Trophoblast cell (in vitro differentiated cells and primary cell): ENCODE results near the gene UPF2.

ENCODE experiments used
- DNase-seq, 2 donors: peaks; one replicate each; pipeline ENCODE4 v3.0.0-alpha.2; 2016
- H2AFZ ChIP-seq: 2 replicates; pipeline ENCODE4 v1.6.1; 2013; ENCODE audit warnings: low read length, moderate library complexity, mild to moderate bottlenecking; ENCODE audit not compliant: insufficient read depth, poor library complexity
- H2AK5ac ChIP-seq: 2 replicates; pipeline ENCODE4 v1.6.1; 2013; ENCODE audit warnings: mild to moderate bottlenecking, low read length
- H2BK120ac ChIP-seq: 2 replicates; pipeline ENCODE4 v1.6.1; 2013; ENCODE audit warnings: low read length, mild to moderate bottlenecking, moderate library complexity; ENCODE audit not compliant: insufficient read depth, poor library complexity
- H2BK12ac ChIP-seq: 2 replicates; pipeline ENCODE4 v1.6.1; 2013; ENCODE audit warnings: mild to moderate bottlenecking, low read length, moderate library complexity
- H2BK5ac ChIP-seq: 2 replicates; pipeline ENCODE4 v1.6.1; 2013; ENCODE audit warnings: low read length, low read depth, moderate library complexity, mild to moderate bottlenecking; ENCODE audit not compliant: poor library complexity
- H3K14ac ChIP-seq: 2 replicates; pipeline ENCODE4 v1.6.1; 2013; ENCODE audit warnings: mild to moderate bottlenecking, low read length
- H3K18ac ChIP-seq: 2 replicates; pipeline ENCODE4 v1.6.1; 2013; ENCODE audit warnings: mild to moderate bottlenecking, low read length
- H3K23ac ChIP-seq: 2 replicates; pipeline ENCODE4 v1.6.1; 2013; ENCODE audit warnings: low read length
- H3K27ac ChIP-seq: 2 replicates; pipeline ENCODE4 v1.5.1; 2013; ENCODE audit warnings: low read depth, mild to moderate bottlenecking, inconsistent platforms, low read length, moderate library complexity
- H3K27me3 ChIP-seq: 2 replicates; pipeline ENCODE4 v1.6.1; 2013; ENCODE audit warnings: inconsistent platforms, mild to moderate bottlenecking, low read length, moderate library complexity; ENCODE audit not compliant: insufficient read depth
- H3K36me3 ChIP-seq, 2 experiments: 1 replicate in 1 of 2; 2 replicates in 1 of 2; pipeline ENCODE4 v1.6.1; 2013; ENCODE audit warnings: low read length in 2 of 2, mild to moderate bottlenecking in 2 of 2, moderate library complexity in 1 of 2; ENCODE audit not compliant: insufficient read depth in 2 of 2, control insufficient read depth in 1 of 2
- H3K4ac ChIP-seq: 2 replicates; pipeline ENCODE4 v1.6.1; 2013; ENCODE audit warnings: low read depth, mild to moderate bottlenecking, low read length, moderate library complexity
- H3K4me1 ChIP-seq, 2 experiments: 1 replicate in 1 of 2; 2 replicates in 1 of 2; pipeline ENCODE4 v1.6.1; 2013; ENCODE audit warnings: low read length in 2 of 2, mild to moderate bottlenecking in 2 of 2, moderate library complexity in 1 of 2; ENCODE audit not compliant: insufficient read depth in 2 of 2, control insufficient read depth in 1 of 2
- H3K4me2 ChIP-seq: 2 replicates; pipeline ENCODE4 v1.6.1; 2013; ENCODE audit warnings: inconsistent platforms, mild to moderate bottlenecking, low read length, moderate library complexity
- H3K4me3 ChIP-seq: 2 replicates; pipeline ENCODE4 v1.5.1; 2013; ENCODE audit warnings: mild to moderate bottlenecking, low read depth, low read length, inconsistent platforms
- H3K79me1 ChIP-seq: one replicate; pipeline ENCODE4 v1.6.1; 2013; ENCODE audit warnings: low read length
- H3K79me2 ChIP-seq: 2 replicates; pipeline ENCODE4 v1.6.1; 2013; ENCODE audit warnings: low read length, mild to moderate bottlenecking; ENCODE audit not compliant: control insufficient read depth, insufficient read depth, poor library complexity
- H3K9ac ChIP-seq: 2 replicates; pipeline ENCODE4 v1.6.1; 2013; ENCODE audit warnings: mild to moderate bottlenecking, low read length
- H3K9me3 ChIP-seq: 2 replicates; pipeline ENCODE4 v1.6.1; 2013; ENCODE audit warnings: low read depth, mild to moderate bottlenecking, control low read depth, inconsistent platforms, low read length; ENCODE audit not compliant: insufficient read depth
- H4K12ac ChIP-seq: 2 replicates; pipeline ENCODE4 v1.6.1; 2013; ENCODE audit warnings: low read depth, mild to moderate bottlenecking, low read length, moderate library complexity
- H4K8ac ChIP-seq: 2 replicates; pipeline ENCODE4 v1.6.1; 2013; ENCODE audit warnings: low read depth, mild to moderate bottlenecking, low read length, moderate library complexity
- H4K91ac ChIP-seq: one replicate; pipeline ENCODE4 v1.6.1; 2013; ENCODE audit warnings: low read depth, mild to moderate bottlenecking, low read length, moderate library complexity
- WGBS: extraction: QIAGEN DNeasy Blood & Tissue Kit; methylation state at CpG from one replicate; pipeline ENCODE4 v1.1.7; 2013; ENCODE audit warnings: missing lambda C conversion rate; ENCODE audit not compliant: insufficient read length, insufficient coverage; ENCODE audit errors: extremely low coverage; 5-methylcytosine and 5-hydroxymethylcytosine counted together

UPF2 gene

DNA sequence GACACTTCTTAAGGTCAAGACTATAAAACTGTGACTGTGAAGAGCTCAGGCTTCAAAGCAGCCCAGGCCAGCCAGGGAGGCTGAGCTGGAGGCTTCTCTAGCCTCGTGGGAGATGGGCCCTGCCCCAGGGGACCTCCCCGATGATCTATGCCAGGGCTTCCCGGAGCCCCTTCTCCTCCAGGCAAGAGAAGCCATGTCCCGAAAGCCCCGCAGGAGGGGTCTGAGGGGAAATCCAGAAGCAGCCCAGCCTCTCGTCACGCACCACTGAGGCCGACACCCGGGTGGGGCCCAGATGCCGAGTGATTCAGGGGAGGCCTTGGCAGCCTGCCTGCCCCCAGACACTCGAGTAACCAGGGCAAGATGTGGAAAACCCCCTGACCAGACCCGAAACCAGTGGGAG is 155.8 kb downstream of the UPF2 start:
- Histone ChIP-seq H2BK12ac (no peak overlapping the region), H4K8ac (no peak overlapping the region), H3K4me1 (peaks cover 10 to 17% of the 10 kb centered on the region in 2 experiments), H3K9me3 (no peaks in the 10 kb centered on the region), H3K23ac (no peak overlapping the region), H2BK5ac (no peak overlapping the region), H3K79me2 (no peaks in the 10 kb centered on the region), H3K36me3 (no peaks in the 10 kb centered on the region), H3K14ac (peak overlapping the region; percentile 1), H2AK5ac (no peak overlapping the region), H3K18ac (no peak overlapping the region), H3K4me3 (no peak overlapping the region), H3K27ac (no peak overlapping the region), H2AFZ (no peak overlapping the region), H4K91ac (peak overlapping the region; percentile 7), H2BK120ac (no peak overlapping the region), H3K4me2 (no peak overlapping the region), H3K27me3 (no peaks in the 10 kb centered on the region), H3K4ac (no peak overlapping the region), H3K79me1 (peaks cover 7% of the 10 kb centered on the region), H4K12ac (no peak overlapping the region), H3K9ac (no peak overlapping the region)
- WGBS, result no CpG with 5 or more reads among the region's 12 CpGs
- no peak for DNase-seq

DNA sequence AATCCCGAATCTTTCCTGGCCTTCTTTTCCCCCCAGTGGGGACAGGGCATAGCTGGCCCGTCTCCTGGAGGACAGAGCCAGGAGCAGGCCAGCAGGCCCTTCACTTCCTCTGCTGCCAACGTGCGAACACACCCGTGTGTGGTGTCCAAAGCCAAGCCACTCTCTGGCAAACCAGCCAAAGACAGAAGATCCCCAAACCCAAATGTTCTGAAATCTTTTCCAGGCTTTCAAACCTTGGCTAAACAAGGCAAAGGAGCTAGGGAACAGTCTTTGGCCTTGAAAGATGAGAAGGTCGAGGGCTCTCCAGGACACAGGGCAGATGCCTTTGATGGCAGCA is 156.5 kb downstream of the UPF2 start:
- Histone ChIP-seq H3K4me2 (no peak overlapping the region), H4K12ac (no peak overlapping the region), H3K14ac (no peak overlapping the region), H3K4me1 (peaks cover 15 to 23% of the 10 kb centered on the region in 2 experiments), H4K91ac (peak overlapping the region; percentile 44), H3K27me3 (no peaks in the 10 kb centered on the region), H3K18ac (no peak overlapping the region), H3K79me1 (peaks cover 13% of the 10 kb centered on the region), H3K23ac (no peak overlapping the region), H3K9me3 (no peaks in the 10 kb centered on the region), H2BK12ac (peak overlapping the region; percentile 35), H2AK5ac (peak overlapping the region; percentile 34), H4K8ac (no peak overlapping the region), H2BK120ac (no peak overlapping the region), H2BK5ac (no peak overlapping the region), H3K27ac (no peak overlapping the region), H3K9ac (no peak overlapping the region), H3K36me3 (no peaks in the 10 kb centered on the region), H3K4me3 (no peak overlapping the region), H2AFZ (no peak overlapping the region), H3K79me2 (no peaks in the 10 kb centered on the region), H3K4ac (no peak overlapping the region)
- no peak for DNase-seq
- WGBS, result no CpG with 5 or more reads among the region's 6 CpGs

DNA sequence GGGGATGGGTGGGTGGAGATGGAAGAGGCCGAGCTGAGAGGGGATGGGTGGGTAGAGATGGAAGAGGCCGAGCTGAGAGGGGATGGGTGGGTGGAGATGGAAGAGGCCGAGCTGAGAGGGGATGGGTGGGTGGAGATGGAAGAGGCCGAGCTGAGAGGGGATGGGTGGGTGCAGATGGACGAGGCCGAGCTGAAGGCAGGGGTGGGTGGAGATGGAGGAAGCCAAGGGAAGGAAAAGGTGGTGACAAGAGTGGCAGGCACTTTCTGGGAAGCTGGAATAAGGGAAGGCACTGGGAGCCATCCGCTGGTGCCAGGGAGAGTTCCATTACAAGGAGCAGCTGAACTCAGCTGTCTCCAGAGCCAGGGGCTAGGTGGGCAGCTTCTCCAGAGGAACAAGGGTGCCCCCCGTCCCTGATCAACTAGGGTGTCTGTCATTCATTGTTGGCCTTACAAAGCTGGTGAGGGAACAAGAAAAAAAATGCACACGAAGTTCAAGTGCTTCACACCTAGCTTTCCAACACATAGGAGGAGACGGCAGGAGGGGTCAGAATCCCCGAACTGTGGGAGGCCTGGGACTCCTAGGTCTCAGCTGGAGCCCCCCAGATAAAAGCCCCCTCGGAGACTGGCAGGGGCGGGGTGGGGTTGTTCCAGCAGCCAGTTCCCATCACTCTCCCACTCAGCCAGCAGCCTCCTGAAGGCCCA is 157.0 kb downstream of the UPF2 start:
- no CpG with 5 or more reads among the region's 13 CpGs for WGBS
- Histone ChIP-seq H3K27me3 (no peaks in the 10 kb centered on the region), H3K4ac (no peak overlapping the region), H2BK5ac (no peak overlapping the region), H3K4me2 (no peak overlapping the region), H3K79me1 (peaks cover 14% of the 10 kb centered on the region), H2BK12ac (peak overlapping the region; percentile 35), H3K27ac (no peak overlapping the region), H3K79me2 (no peaks in the 10 kb centered on the region), H4K12ac (no peak overlapping the region), H3K4me1 (peaks cover 19 to 26% of the 10 kb centered on the region in 2 experiments), H3K23ac (no peak overlapping the region), H4K91ac (peak overlapping the region; percentile 44), H2AFZ (no peak overlapping the region), H3K36me3 (no peaks in the 10 kb centered on the region), H2AK5ac (peak overlapping the region; percentile 34), H4K8ac (no peak overlapping the region), H3K14ac (no peak overlapping the region), H2BK120ac (no peak overlapping the region), H3K18ac (no peak overlapping the region), H3K4me3 (no peak overlapping the region), H3K9ac (no peak overlapping the region), H3K9me3 (no peaks in the 10 kb centered on the region)
- no peak for DNase-seq

DNA sequence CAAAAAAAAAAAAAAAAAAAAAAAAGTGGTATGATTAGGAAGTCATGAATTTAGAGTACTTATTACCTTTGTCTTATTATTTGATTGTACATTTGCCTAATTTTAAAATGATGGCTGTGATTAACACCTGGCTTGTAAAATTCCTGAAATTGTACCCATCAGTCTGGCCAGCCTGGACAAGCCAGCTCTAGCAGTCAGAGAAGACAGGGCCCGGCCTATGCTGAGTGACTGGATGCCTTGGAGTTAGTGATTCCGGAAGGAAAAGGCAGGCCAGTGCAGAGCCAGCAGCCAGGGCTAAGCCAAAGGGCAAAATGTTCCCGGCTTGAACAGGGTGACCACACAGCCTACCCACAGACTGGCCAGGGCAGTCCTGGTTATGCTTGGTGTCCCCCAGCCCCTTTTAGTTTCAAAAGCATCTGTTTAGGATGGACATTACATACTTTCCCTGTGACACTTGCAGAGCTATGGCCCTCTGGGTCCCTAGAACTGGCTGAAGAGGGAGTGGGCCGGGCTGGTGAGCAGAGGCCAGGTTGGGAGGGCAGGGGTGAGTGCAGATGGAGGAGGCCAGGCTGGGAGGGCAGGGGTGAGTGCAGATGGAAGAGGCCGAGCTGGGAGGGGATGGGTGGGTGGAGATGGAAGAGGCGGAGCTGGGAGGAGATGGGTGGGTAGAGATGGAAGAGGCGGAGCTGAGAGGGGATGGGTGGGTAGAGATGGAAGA is 157.7 kb downstream of the UPF2 start:
- peaks cover 24 to 31% of the 10 kb centered on the region in 2 experiments for H3K4me1 ChIP-seq
- no peak overlapping the region for H3K9ac ChIP-seq
- H2AK5ac ChIP-seq, result peak overlapping the region; percentile 27
- H4K12ac ChIP-seq, result no peak overlapping the region
- no peak overlapping the region for H3K4ac ChIP-seq
- no peaks in the 10 kb centered on the region for H3K36me3 ChIP-seq
- no peaks in the 10 kb centered on the region for H3K79me2 ChIP-seq
- no peaks in the 10 kb centered on the region for H3K27me3 ChIP-seq
- peak; percentile 52 to 74 for DNase-seq
- H3K27ac ChIP-seq, result no peak overlapping the region
- no peak overlapping the region for H3K4me3 ChIP-seq
- H4K8ac ChIP-seq, result peak overlapping the region; percentile 5
- peaks cover 20% of the 10 kb centered on the region for H3K79me1 ChIP-seq
- H3K9me3 ChIP-seq, result no peaks in the 10 kb centered on the region
- H3K14ac ChIP-seq, result no peak overlapping the region
- no CpG with 5 or more reads among the region's 7 CpGs for WGBS
- H2BK120ac ChIP-seq, result peak overlapping the region; percentile 27
- no peak overlapping the region for H2BK5ac ChIP-seq
- no peak overlapping the region for H2BK12ac ChIP-seq
- H4K91ac ChIP-seq, result no peak overlapping the region
- no peak overlapping the region for H3K4me2 ChIP-seq
- H2AFZ ChIP-seq, result no peak overlapping the region
- H3K23ac ChIP-seq, result no peak overlapping the region
- H3K18ac ChIP-seq, result no peak overlapping the region
